Measurements from ENCODE around the gene PLEKHA6. TPM values are rescaled to one million over a fixed set of nuclear protein-coding genes. Genes with fewer than 3 reads are reported as not detected.

Gene PLEKHA6
- total and polyA plus RNA-seq, 2 of the 8 experiments (the other 6 are each of a cell fraction or from before 2014, with no cell fraction given): 4.8 to 20.2 TPM

- Histone ChIP-seq H4K91ac (replicated peaks; ENCODE audit: insufficient read length, low read length) (no peak overlapping the region), H2BK20ac (ENCODE audit: low read length) (no peak overlapping the region), H3K27ac (ENCODE audit: low read depth, low read length) (no peak overlapping the region), H3K4ac (replicated peaks; ENCODE audit: insufficient read length, low read depth, low read length) (no peak overlapping the region), H4K8ac (ENCODE audit: extremely low read depth, insufficient read depth, low read length) (no peak overlapping the region; the same call in 1 of the 2 replicates), H2BK5ac (ENCODE audit: low read depth, low read length) (no peak overlapping the region), H3K4me2 (ENCODE audit: insufficient read depth in 1 of 2, low read depth in 2 of 2, low read length in 2 of 2) (no peak overlapping the region), H3K9ac (replicated peaks in 1 of 4; ENCODE audit: extremely low read depth in 1 of 4, low read depth in 3 of 4, low read length in 3 of 4) (no peak overlapping the region), H3K79me1 (ENCODE audit: low read depth, low read length) (no peaks in the 10 kb centered on the region), H2BK15ac (ENCODE audit: low read length) (no peak overlapping the region), H3K18ac (ENCODE audit: extremely low read depth, low read length) (no peak overlapping the region), H2BK120ac (replicated peaks; ENCODE audit: low read depth, low read length) (no peak overlapping the region), H3K14ac (ENCODE audit: insufficient read length) (no peak overlapping the region), H3K9me3 (ENCODE audit: insufficient read depth in 2 of 2, low read depth in 1 of 2, low read length in 1 of 2) (no peaks in the 10 kb centered on the region), H3K4me1 (replicated peaks in 1 of 4; ENCODE audit: control insufficient read depth in 3 of 4, insufficient read depth in 4 of 4, low read length in 3 of 4) (peaks cover 0 to 4% (median 1%) of the 10 kb centered on the region in 4 experiments; a peak in 6 of 7 replicates), H3K56ac (replicated peaks; ENCODE audit: insufficient read length, low read depth, low read length) (no peak overlapping the region), H3K79me2 (ENCODE audit: control insufficient read depth in 1 of 2, insufficient read depth in 2 of 2, low read length in 2 of 2) (no peaks in the 10 kb centered on the region), H2AK5ac (ENCODE audit: low read depth, low read length) (no peak overlapping the region), H2BK12ac (ENCODE audit: low read depth, low read length) (no peak overlapping the region), H3K36me3 (ENCODE audit: control insufficient read depth in 2 of 4, insufficient read depth in 4 of 4, low read length in 3 of 4) (no peaks in the 10 kb centered on the region), H3K23me2 (ENCODE audit: low read depth, low read length) (peaks cover 8% of the 10 kb centered on the region), H3K4me3 (ENCODE audit: extremely low read depth in 1 of 4, insufficient read depth in 2 of 4, low read depth in 3 of 4, low read length in 4 of 4) (no peak overlapping the region), H4K20me1 (replicated peaks in 1 of 2; ENCODE audit: control insufficient read depth in 1 of 2, insufficient read depth in 2 of 2, low read length in 2 of 2) (no peaks in the 10 kb centered on the region), H2AFZ (ENCODE audit: low read length) (no peak overlapping the region), H4K5ac (ENCODE audit: insufficient read length, low read depth, low read length) (no peak overlapping the region), H3K27me3 (replicated peaks in 1 of 4; ENCODE audit: control insufficient read depth in 3 of 4, extremely low read depth in 1 of 4, insufficient read depth in 3 of 4, low read length in 3 of 4) (peaks cover 5 to 47% (median 27%) of the 10 kb centered on the region in 4 experiments), H3K23ac (ENCODE audit: insufficient read length) (no peak overlapping the region)
- no peak for FAIRE-seq
- WGBS, 2 experiments (ENCODE audit: extremely low coverage in 1 of 2, insufficient coverage in 1 of 2, insufficient read length in 1 of 2, insufficient replicate concordance in 2 of 2, low coverage in 1 of 2, low lambda C conversion rate in 2 of 2, missing lambda C conversion rate in 1 of 2): 86% methylated on average over 8 of the region's 8 CpGs; no CpG with 5 or more reads in 1 of the 2 experiments
- CTCF ChIA-PET (ENCODE audit: partially characterized antibody): interaction anchor here (0.7 to 2.4 kb wide), 6 partner anchors 10 to 218 kb away, joined by 3 to 10 read pairs (median 4); no protein-coding TSS in a partner anchor
- POLR2A ChIA-PET (ENCODE audit: partially characterized antibody): interaction anchor here (0.6 to 2.1 kb wide), 4 partner anchors 8 to 33 kb away, joined by 4 to 6 read pairs (median 4); no protein-coding TSS in a partner anchor
- peak in 1 of 2 experiments; percentile 30 for DNase-seq (ENCODE audit: low read depth in 1 of 2, low spot score in 2 of 2)
- TF ChIP-seq BACH1 (IDR thresholded peaks at IDR 0.05; ENCODE audit: low read length) (no peak), E2F6 (IDR thresholded peaks at IDR 0.05) (no peak), TEAD4 (IDR thresholded peaks at IDR 0.05; ENCODE audit: low read depth, low read length) (no peak), TAF7 (optimal IDR thresholded peaks at IDR 0.05; ENCODE audit: borderline replicate concordance, low read depth, low read length) (no peak), FOSL1 (IDR thresholded peaks at IDR 0.05; ENCODE audit: insufficient read depth, low read depth, low read length) (no peak)
These were observed 20.6 kb upstream of the PLEKHA6 start for GRCh38 chr1:204380293-204380831.
